MM.1S (cell line): ENCODE results near the gene SH3RF3.

Experiments used
- CTCF ChIP-seq: fragments of 300-600 bp; sonication (generic); IDR thresholded peaks from 2 replicates; pipeline ENCODE4 v1.5.1; 2016; ENCODE audit warnings: antibody characterized with exemption, low read length, mixed read lengths
- EZH2 ChIP-seq: fragments of 300-600 bp; sonication (generic); optimal IDR thresholded peaks from 2 replicates; pipeline ENCODE3; 2017; ENCODE audit warnings: low read depth, mild to moderate bottlenecking, antibody characterized with exemption, low read length, mixed read lengths

- TF ChIP-seq CTCF, result no peak
- no peak for TF ChIP-seq EZH2
Observed at GRCh38 chr2:109387778-109388469, 258.9 kb downstream of the SH3RF3 start.
